ENCODE results near the gene HK1.

GRCh38 chr10:69415049-69415448 lies 136.8 kb downstream of the HK1 start:
- TF ChIP-seq POLR2AphosphoS5 (IDR thresholded peaks at IDR 0.05) (no peak), CTCF (IDR thresholded peaks at IDR 0.05) (no peak)

Data from suprapubic skin (tissue), 3 donors.